Colonic mucosa (tissue), 4 donors: ENCODE results near the gene ZC3H11A. TPM values are rescaled to one million over a fixed set of nuclear protein-coding genes. Genes with fewer than 3 reads are reported as not detected.

Source experiments
- DNase-seq: peaks from one replicate; pipeline ENCODE4 v3.0.0-alpha.2; 2020
- H3K27ac ChIP-seq: fragments of 200-600 bp; one replicate; pipeline ENCODE4 v1.8.0; 2021
- H3K27me3 ChIP-seq: fragments of 200-600 bp; one replicate; pipeline ENCODE4 v1.8.0; 2021
- H3K36me3 ChIP-seq: fragments of 200-600 bp; one replicate; pipeline ENCODE4 v1.8.0; 2021
- H3K4me1 ChIP-seq: fragments of 200-600 bp; one replicate; pipeline ENCODE4 v1.8.0; 2021; ENCODE audit warnings: mild to moderate bottlenecking
- H3K4me3 ChIP-seq: fragments of 200-600 bp; one replicate; pipeline ENCODE4 v1.8.0; 2021
- H3K9ac ChIP-seq, 2 donors: one replicate each; pipeline ENCODE4 v1.7.0; 2013; ENCODE audit warnings: control low read depth in 2 of 2, low read depth in 2 of 2, low read length in 2 of 2
- H3K9me3 ChIP-seq: fragments of 200-600 bp; one replicate; pipeline ENCODE4 v1.8.0; 2021
- CTCF ChIP-seq: fragments of 200-600 bp; IDR thresholded peaks from one replicate; pipeline ENCODE4 v1.8.0; 2022; ENCODE audit warnings: antibody characterized with exemption, mild to moderate bottlenecking
- intact Hi-C: fragments of 100-400 bp; cut with DNase I; formaldehyde crosslinking; loops from one replicate; pipeline ENCODE4 v1.14.1; 2022
- total RNA-seq, 2 donors: library from RNA; stranded (reverse); fragmentation: NEBNext Ultra II Directional in 1 of 2; extraction: Animal tissue kit (Norgen Biotek cat#: 25700) in 1 of 2; gene quantifications; one replicate each; pipeline ENCODE4 v1.2.1, GENCODE V29; 2021
- donor health status: healthy.
- donor health status: DM: no; HTN: no; CAD: no.
- donor health status: DM: no; HTN: no; CAD: no.

Gene ZC3H11A
- total RNA-seq, 2 donors from 2014 or later: 52.6 to 73.6 TPM

GRCh38 chr1:203842559-203842876 is 47.1 kb downstream of the ZC3H11A start:
- intact Hi-C loops: no loop called here
- Histone ChIP-seq H3K36me3 (peaks cover 27% of the 10 kb centered on the region), H3K27me3 (no peaks in the 10 kb centered on the region), H3K27ac (no peak overlapping the region), H3K4me1 (no peaks in the 10 kb centered on the region), H3K9ac (no peak overlapping the region), H3K9me3 (no peaks in the 10 kb centered on the region), H3K4me3 (no peak overlapping the region)
- TF ChIP-seq CTCF: no peak
- DNase-seq: no peak

- no peak for DNase-seq
- Histone ChIP-seq H3K27ac (no peak overlapping the region), H3K9ac (no peak overlapping the region), H3K36me3 (peaks cover 25% of the 10 kb centered on the region), H3K4me1 (no peaks in the 10 kb centered on the region), H3K27me3 (no peaks in the 10 kb centered on the region), H3K4me3 (no peak overlapping the region), H3K9me3 (no peaks in the 10 kb centered on the region)
- no peak for TF ChIP-seq CTCF
- intact Hi-C loops: no loop called here
Measured at GRCh38 chr1:203843435-203843834, 48.0 kb downstream of the ZC3H11A start.

Other genes starting within 250 kb of the ZC3H11A start
- gene ATP2B4, start 168.8 kb upstream of the ZC3H11A start, total RNA-seq: 10 to 100 TPM; 10.5 to 57.6 TPM
- 1 to 10 TPM; 1.2 to 1.3 TPM for gene LAX1, start 30.4 kb upstream of the ZC3H11A start, total RNA-seq
- gene ZBED6, start within 50 bp of the ZC3H11A start, total RNA-seq: 10 to 100 TPM; 21.9 to 33.9 TPM
- gene SNRPE, start 66.0 kb downstream of the ZC3H11A start, total RNA-seq: 100 to 1,000 TPM in 1 of 2 donors, 10 to 100 TPM in 1; 86.1 to 146 TPM